ENCODE measurements around the gene GALNT2. TPM values are rescaled to one million over a fixed set of nuclear protein-coding genes. Genes with fewer than 3 reads are reported as not detected.

The GALNT2 gene
- total and polyA plus RNA-seq, 9 of the 15 experiments (the other 6 are each of a cell fraction or from before 2014, with no cell fraction given), result 1.6 to 106 (median 51.9) TPM

DNA sequence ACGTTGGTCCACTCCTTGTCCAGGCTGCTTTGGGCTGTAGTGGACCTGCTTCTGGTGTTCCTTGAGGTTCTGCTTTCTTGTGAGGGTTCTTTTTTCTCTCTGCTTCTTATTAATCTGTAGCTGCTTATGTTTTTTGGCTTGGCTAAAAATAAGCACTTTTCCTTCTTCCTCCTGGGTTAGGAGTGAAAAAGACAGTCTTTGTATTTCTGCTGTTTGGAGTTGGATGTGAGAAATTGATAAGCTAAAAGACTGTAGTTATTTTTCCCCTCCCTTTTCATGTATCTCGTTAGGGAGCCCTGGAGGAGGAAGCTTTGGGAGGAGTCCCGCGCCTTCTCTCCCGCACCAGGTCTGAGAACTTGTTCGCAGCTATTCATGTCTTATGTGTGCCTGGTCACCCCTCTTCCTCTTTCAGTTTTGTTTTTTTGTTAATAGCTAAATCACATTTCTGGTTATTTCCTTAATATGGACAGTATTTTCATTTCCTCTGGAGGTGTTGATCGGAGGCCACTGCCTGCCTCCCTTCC, 79.0 kb downstream of the GALNT2 start (continued):
- TF ChIP-seq PCBP1 (IDR thresholded peaks at IDR 0.05; ENCODE audit: low read depth, low read length, poor library complexity, severe bottlenecking) (no peak), TBP (optimal IDR thresholded peaks at IDR 0.05; ENCODE audit: low read depth, low read length) (no peak), TBL1XR1 (IDR thresholded peaks at IDR 0.05; ENCODE audit: low read length in 2 of 2) (0 out of 4 replicates have a peak, but pooled peaks of 1 of the 2 experiments have one; percentile 43), STAT5A (IDR thresholded peaks at IDR 0.05; ENCODE audit: borderline replicate concordance, low read length) (0 out of 2 replicates have a peak, but pooled peaks have one; percentile 6), LEF1 (IDR thresholded peaks at IDR 0.05) (no peak; the same call in 1 of the 2 replicates), ZNF197 (CRISPR knock-in tag; IDR thresholded peaks at IDR 0.05; ENCODE audit: low read depth) (peak; percentile 85), MAZ (CRISPR knock-in tag; conservative IDR thresholded peaks at IDR 0.05 in 1 of 2, IDR thresholded peaks at IDR 0.05 in 1 of 2) (peak in 1 of 2 experiments; percentile 60; a peak in 1 of 4 replicates), TCF7 (IDR thresholded peaks at IDR 0.05; ENCODE audit: borderline replicate concordance) (no peak), ESRRA (IDR thresholded peaks at IDR 0.05; ENCODE audit: borderline replicate concordance, low read depth) (peak; percentile 31; the same call in 1 of the 2 replicates), ELF2 (CRISPR knock-in tag; IDR thresholded peaks at IDR 0.05) (no peak), CTBP1 (IDR thresholded peaks at IDR 0.05; ENCODE audit: borderline replicate concordance) (peak; percentile 30; the same call in 1 of the 2 replicates), ELF1 (tag; IDR thresholded peaks at IDR 0.05) (0 out of 2 replicates have a peak, but pooled peaks have one; percentile 54)
- TF ChIP-seq, protein P1, sequence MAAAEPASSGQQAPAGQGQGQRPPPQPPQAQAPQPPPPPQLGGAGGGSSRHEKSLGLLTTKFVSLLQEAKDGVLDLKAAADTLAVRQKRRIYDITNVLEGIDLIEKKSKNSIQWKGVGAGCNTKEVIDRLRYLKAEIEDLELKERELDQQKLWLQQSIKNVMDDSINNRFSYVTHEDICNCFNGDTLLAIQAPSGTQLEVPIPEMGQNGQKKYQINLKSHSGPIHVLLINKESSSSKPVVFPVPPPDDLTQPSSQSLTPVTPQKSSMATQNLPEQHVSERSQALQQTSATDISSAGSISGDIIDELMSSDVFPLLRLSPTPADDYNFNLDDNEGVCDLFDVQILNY (CRISPR knock-in tag; IDR thresholded peaks at IDR 0.05), result no peak
- TF ChIP-seq, protein P2, sequence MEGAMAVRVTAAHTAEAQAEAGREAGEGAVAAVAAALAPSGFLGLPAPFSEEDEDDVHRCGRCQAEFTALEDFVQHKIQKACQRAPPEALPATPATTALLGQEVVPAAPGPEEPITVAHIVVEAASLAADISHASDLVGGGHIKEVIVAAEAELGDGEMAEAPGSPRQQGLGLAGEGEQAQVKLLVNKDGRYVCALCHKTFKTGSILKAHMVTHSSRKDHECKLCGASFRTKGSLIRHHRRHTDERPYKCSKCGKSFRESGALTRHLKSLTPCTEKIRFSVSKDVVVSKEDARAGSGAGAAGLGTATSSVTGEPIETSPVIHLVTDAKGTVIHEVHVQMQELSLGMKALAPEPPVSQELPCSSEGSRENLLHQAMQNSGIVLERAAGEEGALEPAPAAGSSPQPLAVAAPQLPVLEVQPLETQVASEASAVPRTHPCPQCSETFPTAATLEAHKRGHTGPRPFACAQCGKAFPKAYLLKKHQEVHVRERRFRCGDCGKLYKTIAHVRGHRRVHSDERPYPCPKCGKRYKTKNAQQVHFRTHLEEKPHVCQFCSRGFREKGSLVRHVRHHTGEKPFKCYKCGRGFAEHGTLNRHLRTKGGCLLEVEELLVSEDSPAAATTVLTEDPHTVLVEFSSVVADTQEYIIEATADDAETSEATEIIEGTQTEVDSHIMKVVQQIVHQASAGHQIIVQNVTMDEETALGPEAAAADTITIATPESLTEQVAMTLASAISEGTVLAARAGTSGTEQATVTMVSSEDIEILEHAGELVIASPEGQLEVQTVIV (CRISPR knock-in tag; IDR thresholded peaks at IDR 0.05; ENCODE audit: borderline replicate concordance), result no peak
- TF ChIP-seq, protein P3, sequence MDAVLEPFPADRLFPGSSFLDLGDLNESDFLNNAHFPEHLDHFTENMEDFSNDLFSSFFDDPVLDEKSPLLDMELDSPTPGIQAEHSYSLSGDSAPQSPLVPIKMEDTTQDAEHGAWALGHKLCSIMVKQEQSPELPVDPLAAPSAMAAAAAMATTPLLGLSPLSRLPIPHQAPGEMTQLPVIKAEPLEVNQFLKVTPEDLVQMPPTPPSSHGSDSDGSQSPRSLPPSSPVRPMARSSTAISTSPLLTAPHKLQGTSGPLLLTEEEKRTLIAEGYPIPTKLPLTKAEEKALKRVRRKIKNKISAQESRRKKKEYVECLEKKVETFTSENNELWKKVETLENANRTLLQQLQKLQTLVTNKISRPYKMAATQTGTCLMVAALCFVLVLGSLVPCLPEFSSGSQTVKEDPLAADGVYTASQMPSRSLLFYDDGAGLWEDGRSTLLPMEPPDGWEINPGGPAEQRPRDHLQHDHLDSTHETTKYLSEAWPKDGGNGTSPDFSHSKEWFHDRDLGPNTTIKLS (IDR thresholded peaks at IDR 0.05; ENCODE audit: borderline replicate concordance, low read depth), result no peak
- TF ChIP-seq, protein P4, sequence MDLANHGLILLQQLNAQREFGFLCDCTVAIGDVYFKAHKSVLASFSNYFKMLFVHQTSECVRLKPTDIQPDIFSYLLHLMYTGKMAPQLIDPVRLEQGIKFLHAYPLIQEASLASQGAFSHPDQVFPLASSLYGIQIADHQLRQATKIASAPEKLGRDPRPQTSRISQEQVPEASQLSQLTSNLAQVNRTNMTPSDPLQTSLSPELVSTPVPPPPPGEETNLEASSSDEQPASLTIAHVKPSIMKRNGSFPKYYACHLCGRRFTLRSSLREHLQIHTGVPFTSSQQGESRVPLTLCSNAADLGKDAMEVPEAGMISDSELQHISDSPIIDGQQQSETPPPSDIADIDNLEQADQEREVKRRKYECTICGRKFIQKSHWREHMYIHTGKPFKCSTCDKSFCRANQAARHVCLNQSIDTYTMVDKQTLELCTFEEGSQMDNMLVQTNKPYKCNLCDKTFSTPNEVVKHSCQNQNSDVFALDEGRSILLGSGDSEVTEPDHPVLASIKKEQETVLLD (IDR thresholded peaks at IDR 0.05), result peak; percentile 22; the same call in 1 of the 2 replicates

Measured in K562 (cell line).